NCI-H774 (cell line): ENCODE data around the gene MPP1.

ENCODE experiments used
- DNase-seq: peaks from one replicate; lab custom pipeline; 2025; lab: John Stamatoyannopoulos, UW

MPP1 gene

GRCh38 chrX:154812341-154813101 is 7.2 kb upstream of the MPP1 start:
- DNase-seq, result no peak

- DNase-seq, result no peak
Observed at GRCh38 chrX:154809939-154810665, 4.8 kb upstream of the MPP1 start.

- no peak for DNase-seq
Observed at GRCh38 chrX:154806837-154807501, 1.7 kb upstream of the MPP1 start.

GRCh38 chrX:154805696-154806091 is 409 bp upstream of the MPP1 start:
- no peak for DNase-seq

GRCh38 chrX:154804261-154804956 is 876 bp downstream of the MPP1 start:
- DNase-seq, result no peak

GRCh38 chrX:154802947-154803346 is 2.3 kb downstream of the MPP1 start:
- DNase-seq, result no peak

GRCh38 chrX:154800478-154801210 is 4.6 kb downstream of the MPP1 start:
- peak; percentile 4 for DNase-seq

GRCh38 chrX:154799556-154800348 is 5.5 kb downstream of the MPP1 start:
- peak; percentile 84 for DNase-seq

GRCh38 chrX:154797006-154797405 is 8.3 kb downstream of the MPP1 start:
- DNase-seq, result no peak

- DNase-seq, result no peak
Observed at GRCh38 chrX:154795016-154795415, 10.3 kb downstream of the MPP1 start.

GRCh38 chrX:154793084-154793795 is 12.0 kb downstream of the MPP1 start:
- DNase-seq, result peak; percentile 2

- DNase-seq, result no peak
Observed at GRCh38 chrX:154791939-154792338, 13.3 kb downstream of the MPP1 start.

- DNase-seq, result no peak
Observed at GRCh38 chrX:154791467-154791866, 13.8 kb downstream of the MPP1 start.

- no peak for DNase-seq
Observed at GRCh38 chrX:154785716-154786115, 19.6 kb downstream of the MPP1 start.

- DNase-seq, result no peak
Observed at GRCh38 chrX:154784149-154784995, 20.9 kb downstream of the MPP1 start.

- DNase-seq, result no peak
Observed at GRCh38 chrX:154780968-154781367, 24.3 kb downstream of the MPP1 start.

- DNase-seq, result no peak
Observed at GRCh38 chrX:154779261-154779660, 26.0 kb downstream of the MPP1 start.

GRCh38 chrX:154776753-154777152 is 28.5 kb downstream of the MPP1 start:
- no peak for DNase-seq
